ENCODE measurements around the gene ZNF773.
"Not testable (repeated sequence)": the region's sequence is repeated elsewhere in the genome, so short reads cannot be mapped to it uniquely, and the experiment has no call there.

The ZNF773 gene
- total RNA-seq: 11.0 to 21.0 reads per million in 2 experiments

DNA sequence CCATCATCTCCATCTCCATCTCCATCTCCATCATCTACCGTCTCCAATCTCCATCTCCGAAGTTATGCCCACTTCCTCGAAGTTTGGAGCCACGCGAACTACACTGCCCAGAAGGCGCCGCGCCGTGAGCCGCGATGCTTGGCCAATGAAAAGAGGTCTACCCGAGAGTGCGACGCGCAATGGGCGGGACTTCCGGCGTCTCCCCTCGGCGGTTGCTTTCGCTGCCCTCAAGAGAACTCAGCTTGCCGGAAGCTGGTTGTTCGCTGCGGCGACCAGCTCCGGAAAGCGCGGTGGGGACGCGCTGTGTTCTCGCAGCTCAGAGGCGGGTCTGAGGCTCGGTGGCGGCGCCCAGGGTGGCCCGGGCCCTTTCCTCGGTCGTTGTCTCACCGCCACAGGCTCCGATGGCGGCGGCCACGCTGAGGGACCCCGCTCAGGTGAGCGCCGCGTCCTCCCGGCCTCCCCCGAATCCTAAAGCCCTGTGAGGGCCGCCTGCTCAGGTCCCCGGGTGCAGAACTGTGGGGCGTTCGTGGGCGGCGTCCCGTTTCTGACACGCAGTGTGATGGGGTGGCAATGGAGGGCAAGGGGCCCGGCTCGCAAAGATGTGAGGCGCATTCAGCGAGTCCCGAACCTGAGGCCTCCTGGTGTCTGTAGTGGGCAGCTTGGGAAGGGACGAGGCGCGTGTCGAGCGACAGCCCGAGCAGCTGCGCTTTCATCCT lies at the start of gene ZNF773:
Gene ZNF773 (plus strand): TSS at position 259 of the 716 bp plus-strand sequence. CDS start 143 bp downstream, at position 402.
- DNase-seq (ENCODE audit: low read depth): peak; percentile 92

DNA sequence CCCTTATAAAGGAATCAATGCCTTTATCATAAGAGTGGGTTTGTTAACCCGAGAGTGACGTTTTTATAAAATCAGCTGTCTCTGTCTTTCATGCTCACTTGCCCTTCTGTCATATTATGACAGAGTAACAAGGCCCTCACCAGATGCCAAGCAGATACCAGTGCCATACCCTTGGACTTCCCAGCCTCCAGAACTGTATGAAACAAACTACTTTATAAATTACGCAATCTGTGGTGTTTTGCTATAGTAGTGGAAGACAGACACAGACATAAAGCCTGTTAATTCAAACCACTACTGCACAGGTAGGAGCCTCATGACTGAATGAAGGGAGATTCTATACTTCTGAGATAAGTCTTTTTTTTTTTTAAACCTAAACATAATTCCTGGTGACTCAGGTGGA lies 47.4 kb upstream of the ZNF773 start:
- no peak for DNase-seq (ENCODE audit: low read depth)

DNA sequence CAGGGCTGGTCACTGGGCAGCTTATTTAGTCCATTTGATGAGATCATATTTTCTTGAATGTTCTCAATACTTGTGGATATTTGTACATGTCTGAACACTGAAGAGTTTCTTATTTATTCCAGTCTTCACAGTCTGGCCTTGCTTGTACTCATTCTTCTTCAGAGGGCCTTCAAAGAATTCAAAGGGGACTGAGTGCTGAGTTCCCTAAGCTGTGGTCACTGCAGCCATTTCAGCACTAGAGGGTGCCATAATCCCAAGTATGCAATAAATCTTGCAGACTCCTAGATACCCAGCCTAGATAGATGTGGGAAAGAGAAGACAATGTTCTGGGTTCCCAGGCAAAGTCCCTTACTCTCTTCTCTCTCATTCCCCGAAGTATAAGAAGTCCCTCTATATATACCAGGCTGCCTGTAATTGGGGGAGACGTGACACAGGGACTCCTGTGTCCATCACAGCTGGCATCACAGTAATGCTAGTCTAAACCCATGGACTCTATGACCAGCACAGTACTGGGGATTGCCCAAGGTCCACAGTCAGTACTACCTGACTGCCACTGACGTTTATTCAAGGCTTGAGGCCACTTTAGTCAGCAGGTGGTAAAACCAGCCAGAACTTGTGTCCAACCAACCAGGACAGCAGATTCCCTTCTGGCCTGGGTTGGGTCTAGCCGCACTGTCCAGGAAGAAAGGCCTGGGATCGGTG lies 33.9 kb upstream of the ZNF773 start:
- peak; percentile 6 for DNase-seq (ENCODE audit: low read depth)

DNA sequence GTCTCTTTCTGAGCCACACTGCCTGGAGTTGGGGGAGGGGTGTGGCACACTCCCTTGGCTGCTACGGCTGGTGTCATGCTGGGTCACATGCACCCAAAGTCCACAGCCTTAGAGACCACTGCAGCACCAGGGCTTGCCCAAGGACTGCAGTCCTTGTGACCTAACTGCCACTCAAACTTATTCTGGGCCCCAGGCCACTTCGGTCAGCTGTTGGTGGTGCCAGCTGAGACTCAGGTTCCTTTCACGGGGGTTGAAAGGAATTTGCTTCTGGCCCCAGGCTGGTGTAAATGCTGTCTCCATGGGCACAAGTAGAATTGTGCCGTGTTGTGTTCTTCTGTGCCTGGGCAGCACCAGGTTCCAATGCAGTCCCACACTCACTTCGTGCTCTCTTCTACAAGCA lies 33.2 kb upstream of the ZNF773 start:
- DNase-seq (ENCODE audit: low read depth): no peak

DNA sequence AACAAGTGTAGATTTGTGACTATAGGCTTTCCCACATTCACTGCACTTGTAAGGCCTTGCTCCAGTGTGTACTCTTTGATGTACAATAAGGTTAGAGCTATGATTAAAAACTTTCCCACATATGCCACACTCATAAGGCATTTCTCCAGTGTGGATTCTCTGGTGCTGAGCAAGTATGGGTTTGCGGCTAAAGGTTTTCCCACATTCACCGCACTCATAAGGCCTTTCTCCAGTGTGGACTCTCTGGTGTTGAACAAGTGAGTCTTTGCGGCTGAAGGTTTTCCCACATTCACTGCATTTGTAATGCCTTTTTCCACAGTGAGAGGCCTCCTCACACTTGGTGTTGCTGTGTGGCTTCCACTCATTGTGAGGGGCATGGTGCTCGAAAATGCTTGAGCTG lies 26.1 kb upstream of the ZNF773 start:
- DNase-seq (ENCODE audit: low read depth): no peak

DNA sequence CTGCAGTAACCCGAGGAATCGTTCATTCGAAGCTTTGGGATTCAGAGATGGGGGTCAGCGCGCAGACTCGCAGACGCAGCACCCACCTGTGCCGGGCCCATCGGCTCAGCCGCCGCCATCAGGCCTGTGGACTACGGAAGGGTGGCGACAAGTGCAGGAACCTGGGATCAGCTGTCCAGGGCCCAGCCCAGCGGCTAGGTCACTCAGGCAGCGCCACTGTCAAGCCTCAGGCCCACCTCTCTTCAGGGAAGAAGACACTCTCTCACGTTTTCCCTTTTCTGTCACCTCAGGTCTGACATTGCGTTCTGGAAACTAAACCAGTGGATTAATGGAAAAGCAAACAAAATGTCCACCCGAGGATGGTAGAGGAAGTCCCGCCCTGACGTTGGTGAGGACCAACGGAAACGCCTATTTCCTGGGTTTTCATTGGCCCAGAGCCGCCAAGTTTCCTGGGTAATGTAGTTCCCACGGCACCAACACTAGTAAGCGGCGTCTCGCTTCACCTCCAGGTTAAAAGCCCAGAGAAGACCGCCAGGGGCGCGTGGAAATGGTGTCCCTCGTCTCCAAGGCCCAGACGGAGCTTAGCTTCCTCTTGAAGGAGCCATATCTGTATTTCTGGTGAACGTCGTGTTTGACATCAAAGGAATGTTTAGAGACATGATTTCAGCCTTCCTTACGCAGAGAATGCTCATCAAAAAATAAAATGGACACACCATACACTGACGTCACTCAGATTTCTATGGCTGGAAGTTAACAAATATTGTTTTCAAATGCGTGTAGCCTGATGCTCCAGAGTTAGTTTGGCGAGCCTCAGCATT lies 22.3 kb upstream of the ZNF773 start, which contains the start of gene ZNF772:
Gene ZNF772 (minus strand): TSS at position 376 of the 818 bp plus-strand sequence. CDS start 257 bp downstream, at position 119.
- peak; percentile 85 for DNase-seq (ENCODE audit: low read depth)

DNA sequence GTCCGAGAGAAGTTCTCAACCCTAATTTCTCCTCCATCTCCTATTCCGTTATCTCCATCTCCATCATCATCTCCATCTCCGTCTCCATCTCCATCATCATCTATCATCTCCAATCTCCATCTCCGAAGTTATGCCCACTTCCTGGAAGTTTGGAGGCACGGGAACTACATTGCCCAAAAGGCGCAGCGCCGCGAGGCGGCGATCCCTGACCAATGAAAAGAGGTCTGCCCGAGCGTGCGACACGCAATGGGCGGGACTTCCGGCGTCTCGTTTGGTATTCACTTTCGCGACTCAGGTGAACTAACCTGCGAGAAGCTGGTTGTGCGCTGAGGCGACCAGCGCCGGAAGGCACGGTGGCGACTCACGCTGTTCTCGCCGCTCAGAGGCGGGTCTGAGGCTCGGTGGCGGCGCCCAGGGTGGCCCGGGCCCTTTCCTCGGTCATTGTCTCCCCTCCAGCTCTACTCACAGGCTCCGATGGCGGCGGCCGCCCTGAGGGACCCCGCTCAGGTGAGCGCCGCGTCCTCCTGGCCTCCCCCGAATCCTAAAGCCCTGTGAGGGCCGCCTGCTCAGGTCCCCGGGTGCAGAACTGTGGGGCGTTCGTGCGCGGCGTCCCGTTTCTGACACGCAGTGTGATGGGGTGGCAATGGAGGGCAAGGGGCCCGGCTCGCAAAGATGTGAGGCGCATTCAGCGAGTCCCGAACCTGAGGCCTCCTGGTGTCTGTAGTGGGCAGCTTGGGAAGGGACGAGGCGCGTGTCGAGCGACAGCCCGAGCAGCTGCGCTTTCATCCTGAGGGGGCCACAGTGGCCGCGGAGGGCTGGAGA lies 12.1 kb upstream of the ZNF773 start, which contains the start of gene ZNF419:
Gene ZNF419 (plus strand): TSS at position 274 of the 822 bp plus-strand sequence. CDS start 201 bp downstream, at position 475.
- DNase-seq (ENCODE audit: low read depth): peak; percentile 90

DNA sequence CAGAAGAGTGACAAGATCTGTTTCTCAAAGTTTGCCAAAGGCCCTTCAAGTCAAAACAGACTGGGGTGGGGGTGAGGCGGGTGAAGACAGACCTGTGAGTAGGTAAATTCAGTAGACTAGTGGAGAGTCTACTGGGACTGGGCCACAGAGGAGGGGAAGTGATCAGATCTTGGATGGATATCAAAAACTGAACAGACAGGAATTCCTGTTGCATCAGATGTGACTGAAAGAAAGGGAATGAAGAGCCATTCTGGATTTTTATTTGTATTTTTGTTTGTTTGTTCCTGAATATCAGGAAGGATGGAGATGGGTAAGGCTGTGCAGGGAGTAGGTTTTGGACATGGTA lies 11.5 kb upstream of the ZNF773 start:
- DNase-seq (ENCODE audit: low read depth): not testable (repeated sequence)

DNA sequence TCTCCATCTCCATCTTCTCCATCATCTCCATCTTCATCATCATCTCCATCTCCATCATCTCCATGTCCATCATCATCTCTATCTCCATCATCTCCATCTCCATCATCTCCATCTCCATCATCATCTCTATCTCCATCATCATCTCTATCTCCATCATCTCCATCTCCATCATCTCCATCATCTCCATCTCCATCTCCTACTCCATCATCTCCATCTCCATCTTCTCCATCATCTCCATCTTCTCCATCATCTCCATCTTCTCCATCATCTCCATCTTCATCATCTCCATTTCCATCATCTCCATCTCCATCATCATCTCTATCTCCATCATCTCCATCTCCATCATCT lies 432 bp upstream of the ZNF773 start:
- not testable (repeated sequence) for DNase-seq (ENCODE audit: low read depth)

DNA sequence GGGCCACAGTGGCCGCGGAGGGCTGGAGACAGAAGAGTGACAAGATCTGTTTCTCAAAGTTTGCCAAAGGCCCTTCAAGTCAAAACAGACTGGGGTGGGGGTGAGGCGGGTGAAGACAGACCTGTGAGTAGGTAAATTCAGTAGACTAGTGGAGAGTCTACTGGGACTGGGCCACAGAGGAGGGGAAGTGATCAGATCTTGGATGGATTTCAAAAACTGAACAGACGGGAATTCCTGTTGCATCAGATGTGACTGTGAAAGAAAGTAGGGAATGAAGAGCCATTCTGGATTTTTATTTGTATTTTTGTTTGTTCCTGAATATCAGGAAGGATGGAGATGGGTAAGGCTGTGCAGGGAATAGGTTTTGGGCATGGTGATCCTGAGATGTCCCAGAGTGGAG lies 662 bp downstream of the ZNF773 start:
- DNase-seq (ENCODE audit: low read depth): not testable (repeated sequence)

DNA sequence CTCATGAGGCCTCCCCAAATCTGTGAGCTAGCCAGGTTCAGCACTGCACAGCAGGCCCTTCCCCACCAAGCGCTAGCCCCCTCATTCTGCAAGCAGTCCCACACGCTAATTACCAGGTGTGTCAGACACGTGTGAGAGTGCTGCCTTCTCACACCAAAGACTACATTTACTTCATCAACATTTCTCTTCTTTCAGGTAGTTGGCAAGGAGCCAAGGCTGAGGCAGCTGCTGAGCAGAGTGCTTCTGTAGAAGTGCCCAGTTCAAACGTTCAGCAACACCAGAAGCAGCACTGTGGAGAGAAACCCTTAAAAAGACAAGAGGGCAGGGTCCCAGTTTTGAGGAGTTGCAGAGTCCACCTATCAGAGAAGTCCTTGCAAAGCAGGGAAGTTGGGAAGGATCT lies 6.4 kb downstream of the ZNF773 start:
- no peak for DNase-seq (ENCODE audit: low read depth)

DNA sequence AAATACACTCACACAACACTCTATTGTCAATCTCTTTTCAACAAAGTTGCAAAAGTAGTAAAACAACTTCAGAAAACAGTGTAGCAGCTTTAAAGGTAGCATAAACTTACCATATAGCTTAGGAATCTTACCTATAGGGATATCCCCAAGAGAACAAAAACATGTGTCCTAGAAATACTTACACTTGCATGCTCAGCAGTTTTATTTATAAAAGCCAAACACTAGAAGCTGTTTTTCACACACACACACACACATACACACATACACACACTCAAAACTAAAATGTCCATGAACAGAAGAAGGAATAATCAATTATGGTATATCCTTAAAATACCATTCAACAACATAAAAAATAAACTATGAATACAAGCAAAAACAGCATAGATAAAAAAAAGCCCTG lies 11.7 kb downstream of the ZNF773 start:
- DNase-seq (ENCODE audit: low read depth): no peak

DNA sequence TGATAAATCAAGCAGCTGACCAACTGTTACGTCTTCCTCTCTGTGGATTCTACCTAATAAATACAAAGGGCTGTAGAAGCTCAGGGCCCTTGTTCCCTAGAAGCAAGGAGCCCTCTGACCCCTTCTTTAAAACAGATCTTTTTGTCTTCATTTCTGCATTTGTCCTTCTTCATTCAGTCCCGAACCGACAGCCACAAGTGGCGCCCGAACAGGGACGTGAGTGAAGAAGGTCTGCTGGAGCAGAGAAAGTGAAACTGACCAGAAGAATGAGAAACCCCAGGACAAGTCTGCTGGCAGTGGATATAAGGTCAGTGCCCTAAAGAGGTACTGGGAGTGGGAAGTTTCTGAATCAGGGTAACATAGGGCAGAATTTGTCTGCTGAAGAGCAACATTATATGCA lies 13.1 kb downstream of the ZNF773 start:
- no peak for DNase-seq (ENCODE audit: low read depth)

DNA sequence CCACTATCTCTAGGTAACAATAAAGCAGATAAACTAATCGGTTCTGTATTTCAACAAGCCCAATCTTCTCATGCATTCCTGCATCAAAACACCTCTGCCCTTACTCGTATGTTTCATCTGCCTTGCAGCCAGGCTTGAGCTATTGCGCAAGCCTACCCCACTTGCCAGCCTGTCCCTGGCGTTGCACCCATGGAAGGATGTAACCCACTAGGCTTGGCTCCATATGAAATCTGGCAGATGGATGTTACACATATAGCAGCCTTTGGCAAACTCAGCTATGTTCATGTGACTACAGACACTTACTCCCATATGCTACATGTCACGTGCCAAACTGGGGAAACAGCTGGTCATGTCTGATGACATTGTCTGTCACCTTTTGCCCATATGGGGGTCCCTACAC lies 15.5 kb downstream of the ZNF773 start:
- no peak for DNase-seq (ENCODE audit: low read depth)

DNA sequence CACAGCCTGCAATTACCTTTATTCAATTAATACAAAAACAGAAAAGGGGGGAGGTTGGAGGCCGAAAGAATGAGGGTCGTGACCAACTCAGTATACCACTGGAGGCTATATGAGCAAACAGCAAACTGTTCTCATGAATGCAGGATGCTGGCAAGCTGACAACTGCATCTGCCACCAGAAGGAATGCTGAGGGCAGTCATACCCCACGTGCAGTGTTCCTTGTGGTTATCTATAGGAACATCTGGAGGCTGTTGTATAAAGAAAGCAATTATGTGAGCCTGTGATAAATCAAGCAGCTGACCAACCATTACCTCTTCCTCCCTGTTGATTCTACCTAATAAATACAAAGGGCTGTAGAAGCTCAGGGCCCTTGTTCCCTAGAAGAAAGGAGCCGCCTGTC lies 18.3 kb downstream of the ZNF773 start:
- not testable (repeated sequence) for DNase-seq (ENCODE audit: low read depth)

DNA sequence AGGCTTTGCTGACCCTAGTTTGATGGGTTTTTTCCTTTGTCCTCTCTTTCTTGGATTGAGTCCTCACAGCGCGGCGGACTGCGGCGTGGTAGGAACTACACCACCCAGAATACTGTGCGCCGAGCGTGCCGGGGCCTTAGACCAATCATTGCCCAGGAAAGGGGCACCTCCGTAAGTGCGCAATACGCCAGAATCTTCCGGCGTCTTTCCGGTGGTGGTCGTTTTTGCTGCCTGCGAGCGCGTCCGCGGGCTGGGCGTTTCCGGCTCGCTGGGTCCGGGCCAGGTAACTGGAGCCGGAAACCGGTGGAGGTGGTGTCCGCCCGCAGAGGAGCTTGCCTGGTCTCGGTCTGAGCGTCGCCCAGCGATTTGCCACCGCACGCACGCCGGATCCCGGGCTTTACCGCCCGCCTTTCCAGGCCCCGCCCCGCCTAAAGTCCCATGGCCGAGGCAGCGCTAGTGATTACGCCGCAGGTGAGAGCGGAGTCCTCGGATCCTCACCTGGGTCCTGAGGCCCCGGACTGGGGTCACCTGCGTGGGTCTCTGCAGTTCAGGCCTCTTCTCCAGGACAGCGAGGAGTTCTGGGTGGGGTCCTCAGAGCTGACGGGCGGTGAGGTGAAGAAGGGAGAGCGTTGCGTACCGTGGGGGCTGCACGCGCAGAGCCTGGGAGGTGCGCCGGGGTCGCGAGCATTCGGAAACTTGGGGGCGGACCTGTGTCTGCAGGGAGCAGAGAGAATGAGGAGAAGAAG lies 27.6 kb downstream of the ZNF773 start, which contains the start of gene ZNF549:
Gene ZNF549 (plus strand): TSS at position 221 of the 746 bp plus-strand sequence. CDS start 218 bp downstream, at position 439.
- DNase-seq (ENCODE audit: low read depth): peak; percentile 82

DNA sequence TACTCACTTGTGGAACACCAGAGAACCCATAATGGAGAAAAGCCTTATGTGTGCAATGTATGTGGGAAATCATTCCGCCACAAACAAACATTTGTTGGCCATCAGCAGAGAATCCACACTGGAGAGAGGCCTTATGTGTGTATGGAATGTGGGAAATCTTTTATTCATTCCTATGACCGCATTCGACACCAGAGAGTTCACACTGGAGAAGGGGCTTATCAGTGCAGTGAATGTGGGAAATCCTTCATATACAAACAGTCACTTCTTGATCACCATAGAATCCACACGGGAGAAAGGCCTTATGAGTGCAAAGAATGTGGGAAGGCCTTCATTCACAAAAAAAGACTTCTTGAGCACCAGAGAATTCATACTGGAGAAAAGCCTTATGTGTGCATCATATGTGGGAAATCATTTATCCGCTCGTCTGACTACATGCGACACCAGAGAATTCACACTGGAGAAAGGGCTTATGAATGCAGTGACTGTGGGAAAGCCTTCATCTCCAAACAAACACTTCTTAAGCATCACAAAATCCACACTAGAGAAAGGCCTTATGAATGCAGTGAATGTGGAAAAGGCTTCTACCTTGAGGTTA lies 38.3 kb downstream of the ZNF773 start:
- DNase-seq (ENCODE audit: low read depth): no peak

DNA sequence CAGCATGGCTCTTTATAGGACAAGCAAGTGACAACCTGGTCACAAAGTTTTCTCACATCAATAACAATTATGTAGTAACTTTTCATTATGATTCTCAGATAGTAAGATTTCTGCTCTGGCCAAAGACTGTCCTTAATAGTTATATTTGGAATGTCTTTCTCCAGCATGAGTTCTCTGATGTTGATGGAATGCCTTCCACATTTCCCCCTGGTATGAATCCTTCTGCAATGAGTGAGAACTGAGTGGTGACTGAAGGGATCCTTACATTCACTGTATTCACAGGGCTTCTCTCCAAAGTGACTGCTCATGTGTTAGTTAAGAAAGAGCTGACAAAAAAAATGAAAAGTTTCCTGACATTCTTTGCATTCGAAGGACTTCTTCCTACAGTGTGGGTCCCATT lies 46.8 kb downstream of the ZNF773 start:
- DNase-seq (ENCODE audit: low read depth): no peak

DNA sequence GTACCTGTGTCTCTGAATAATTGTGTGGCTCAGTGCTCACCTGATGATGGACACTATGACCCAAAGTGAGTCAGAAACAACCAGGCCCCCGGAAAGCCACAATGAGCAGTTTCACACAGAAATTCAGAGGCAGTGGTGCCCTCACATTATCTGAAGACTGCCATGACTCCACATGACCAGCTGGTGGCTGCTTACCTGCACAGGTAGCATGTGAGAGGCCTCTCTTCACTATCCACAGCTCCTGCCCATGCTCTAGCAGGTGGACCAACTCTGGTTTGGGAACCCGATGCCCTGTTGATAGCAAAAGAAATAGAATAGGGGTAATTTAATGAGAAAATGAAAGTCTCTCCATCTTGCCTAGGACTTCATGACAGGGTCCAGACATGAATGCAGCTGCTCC lies 52.7 kb downstream of the ZNF773 start:
- no peak for DNase-seq (ENCODE audit: low read depth)

DNA sequence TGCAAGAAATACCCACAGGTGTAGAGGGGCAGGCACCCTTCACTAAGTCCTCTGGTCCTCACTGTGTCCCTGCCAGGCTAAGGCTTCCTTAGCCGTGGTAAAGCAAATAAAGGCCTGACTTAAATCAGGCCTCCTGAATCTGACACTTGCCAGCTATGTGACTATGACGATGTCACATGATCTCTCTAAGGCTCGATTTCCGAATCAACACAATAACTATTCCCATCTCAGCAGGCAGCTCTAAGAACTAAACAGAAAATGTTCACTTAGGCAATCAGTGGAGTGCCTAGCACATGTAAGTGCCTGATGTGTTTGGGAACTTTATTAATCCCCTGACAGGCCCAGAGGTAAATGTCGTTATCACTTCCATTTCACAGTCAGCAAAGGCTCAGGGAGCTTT lies 57.9 kb downstream of the ZNF773 start:
- no peak for DNase-seq (ENCODE audit: low read depth)

Measured in T follicular helper cell (primary cell).